Gastroesophageal sphincter (tissue), 4 donors: ENCODE results near the gene PCYT1A. TPM values are rescaled to one million over a fixed set of nuclear protein-coding genes. Genes with fewer than 3 reads are reported as not detected.

ENCODE experiments used
- ATAC-seq: fragments of 150-250 bp; one replicate; pipeline ENCODE4 v1.9.1; 2016; ENCODE audit warnings: mild to moderate bottlenecking, moderate library complexity
- H3K27ac ChIP-seq, 4 donors: fragments of 200-600 bp; sonication (generic) in 3 of 4; 1 replicate in 3 of 4; 2 replicates in 1 of 4; pipeline ENCODE4 v1.5.1; 2016 to 2019
- H3K27me3 ChIP-seq: fragments of 200-600 bp; sonication (generic); one replicate; pipeline ENCODE4 v1.5.1; 2019
- H3K36me3 ChIP-seq, 2 donors: fragments of 200-600 bp; sonication (generic); one replicate each; pipeline ENCODE4 v1.5.1; 2019; ENCODE audit warnings: control low read depth in 1 of 2
- H3K4me1 ChIP-seq, 3 donors: fragments of 200-600 bp; sonication (generic); 1 replicate in 2 of 3; 2 replicates in 1 of 3; pipeline ENCODE4 v1.5.1; 2016 to 2019; ENCODE audit warnings: control low read depth in 2 of 3
- H3K4me3 ChIP-seq, 2 donors: fragments of 200-600 bp; sonication (generic); one replicate each; pipeline ENCODE4 v1.5.1; 2019; ENCODE audit warnings: mild to moderate bottlenecking in 1 of 2, moderate library complexity in 1 of 2
- H3K9me3 ChIP-seq, 3 donors: fragments of 200-600 bp; sonication (generic); one replicate each; pipeline ENCODE4 v1.5.1; 2017 to 2019; ENCODE audit warnings: control low read depth in 2 of 3
- EP300 ChIP-seq: sonication (generic); formaldehyde crosslinking; IDR thresholded peaks from one replicate; pipeline ENCODE4 v1.6.1; 2017; ENCODE audit warnings: antibody characterized with exemption, mild to moderate bottlenecking
- POLR2A ChIP-seq, 2 donors: fragments of 450-650 bp; IDR thresholded peaks; one replicate each; pipeline ENCODE4 v1.6.1; 2017; ENCODE audit warnings: antibody characterized with exemption in 2 of 2, mild to moderate bottlenecking in 2 of 2, moderate library complexity in 1 of 2
- POLR2AphosphoS5 ChIP-seq: sonication (generic); formaldehyde crosslinking; IDR thresholded peaks from one replicate; pipeline ENCODE4 v1.6.1; 2017; ENCODE audit warnings: antibody characterized with exemption
- WGBS, 2 donors: methylation state at CpG; one replicate each; pipeline ENCODE4 v1.1.5; 2018; ENCODE audit warnings: low coverage in 1 of 2; 5-methylcytosine and 5-hydroxymethylcytosine counted together
- small RNA-seq, 4 donors: library from RNA; depleted of rRNA; stranded (forward); fragments of <200 nt; gene quantifications; one replicate each; pipeline ENCODE3, GENCODE V24; 2016
- total RNA-seq, 4 donors: library from RNA; depleted of rRNA; stranded (reverse); fragments of >200 nt; gene quantifications; one replicate each; pipeline ENCODE4 v1.1.0, GENCODE V29; 2016
- TF ChIP-seq, protein P1 (sequence below), 4 experiments: fragments of 200-600 bp in 2 of 4; fragments of 450-650 bp in 2 of 4; sonication (generic) in 1 of 4; IDR thresholded peaks; one replicate each; pipeline ENCODE4 v1.5.1; 2017 to 2019; ENCODE audit warnings: antibody characterized with exemption in 4 of 4, mild to moderate bottlenecking in 2 of 4, moderate library complexity in 2 of 4

The PCYT1A gene
- total RNA-seq, 4 donors from 2014 or later, result 60.3 to 92.6 (median 81.0) TPM

GRCh38 chr3:196181127-196181546, 106.4 kb downstream of the PCYT1A start:
- WGBS, 2 donors, result 74 to 96% methylated on average over 6 to 8 of the region's 10 CpGs
- no peak for ATAC-seq
- no peak for TF ChIP-seq POLR2A (IDR thresholded peaks at IDR 0.05)
- no peak for TF ChIP-seq EP300
- no peak for TF ChIP-seq POLR2AphosphoS5
- TF ChIP-seq, protein P1, sequence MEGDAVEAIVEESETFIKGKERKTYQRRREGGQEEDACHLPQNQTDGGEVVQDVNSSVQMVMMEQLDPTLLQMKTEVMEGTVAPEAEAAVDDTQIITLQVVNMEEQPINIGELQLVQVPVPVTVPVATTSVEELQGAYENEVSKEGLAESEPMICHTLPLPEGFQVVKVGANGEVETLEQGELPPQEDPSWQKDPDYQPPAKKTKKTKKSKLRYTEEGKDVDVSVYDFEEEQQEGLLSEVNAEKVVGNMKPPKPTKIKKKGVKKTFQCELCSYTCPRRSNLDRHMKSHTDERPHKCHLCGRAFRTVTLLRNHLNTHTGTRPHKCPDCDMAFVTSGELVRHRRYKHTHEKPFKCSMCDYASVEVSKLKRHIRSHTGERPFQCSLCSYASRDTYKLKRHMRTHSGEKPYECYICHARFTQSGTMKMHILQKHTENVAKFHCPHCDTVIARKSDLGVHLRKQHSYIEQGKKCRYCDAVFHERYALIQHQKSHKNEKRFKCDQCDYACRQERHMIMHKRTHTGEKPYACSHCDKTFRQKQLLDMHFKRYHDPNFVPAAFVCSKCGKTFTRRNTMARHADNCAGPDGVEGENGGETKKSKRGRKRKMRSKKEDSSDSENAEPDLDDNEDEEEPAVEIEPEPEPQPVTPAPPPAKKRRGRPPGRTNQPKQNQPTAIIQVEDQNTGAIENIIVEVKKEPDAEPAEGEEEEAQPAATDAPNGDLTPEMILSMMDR (IDR thresholded peaks at IDR 0.05), result no peak
- H3K9me3 ChIP-seq, result no peaks in the 10 kb centered on the region
- no peaks in the 10 kb centered on the region for H3K27me3 ChIP-seq
- no peaks in the 10 kb centered on the region for H3K4me1 ChIP-seq
- H3K27ac ChIP-seq, result no peak overlapping the region
- H3K4me3 ChIP-seq, result no peak overlapping the region
- no peaks in the 10 kb centered on the region for H3K36me3 ChIP-seq

DNA sequence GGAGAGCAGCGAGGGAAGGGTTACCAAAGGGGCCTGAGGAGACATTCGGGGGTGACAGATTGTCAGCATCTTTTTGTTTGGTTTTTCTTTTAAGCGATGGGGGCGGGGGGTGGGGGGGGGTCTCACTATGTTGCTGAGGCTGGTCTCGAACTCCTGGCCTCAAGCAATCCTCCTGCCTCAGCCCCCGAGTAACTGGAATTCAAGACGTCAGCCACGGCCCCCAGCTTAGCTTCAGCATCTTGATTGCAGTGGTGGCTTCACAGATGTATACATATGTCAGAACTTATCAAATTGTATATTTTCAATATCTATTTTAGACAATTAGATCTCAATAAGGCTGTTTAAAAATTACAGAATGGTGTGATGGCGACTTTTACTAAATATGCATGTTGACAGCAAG, 107.2 kb downstream of the PCYT1A start:
- ATAC-seq, result no peak
- TF ChIP-seq POLR2AphosphoS5 (no peak), POLR2A (IDR thresholded peaks at IDR 0.05) (no peak), EP300 (no peak)
- TF ChIP-seq, protein P1 (IDR thresholded peaks at IDR 0.05), result no peak
- no peaks in the 10 kb centered on the region for H3K27me3 ChIP-seq
- no peaks in the 10 kb centered on the region for H3K4me1 ChIP-seq
- WGBS, 2 donors, result 71 to 87% methylated on average over 5 to 6 of the region's 9 CpGs
- H3K27ac ChIP-seq, result no peak overlapping the region
- H3K4me3 ChIP-seq, result no peak overlapping the region
- H3K9me3 ChIP-seq, result no peaks in the 10 kb centered on the region
- H3K36me3 ChIP-seq, result no peaks in the 10 kb centered on the region

Small RNAs within 50 kb of the gene (small RNA-seq; reads per million reads assigned to genes)
- 0 reads per million in 4 donors for gene AC069257.2
- 0 reads per million in 4 donors for gene RF00019

Other genes with a start within 250 kb of the PCYT1A start
- 10 to 100 TPM; 60.1 to 81.1 (median 69.6) TPM for gene TFRC, start 205.6 kb downstream of the PCYT1A start, total RNA-seq
- not detected for gene ZDHHC19, start 76.3 kb downstream of the PCYT1A start, total RNA-seq
- gene SLC51A, start 71.2 kb downstream of the PCYT1A start, total RNA-seq, result not detected
- 10 to 100 TPM in 3 of 4 donors, 1 to 10 TPM in 1; 9.2 to 18.7 (median 10.8) TPM for gene DYNLT2B, start 30.5 kb upstream of the PCYT1A start, total RNA-seq
- 1 to 10 TPM in 1 of 4 donors, under 1 TPM in 1, not detected in 2; 0.35 to 2.6 TPM for gene TM4SF19, start 50.7 kb upstream of the PCYT1A start, total RNA-seq
- 10 to 100 TPM; 17.1 to 24.1 (median 22.0) TPM for gene UBXN7, start 144.7 kb upstream of the PCYT1A start, total RNA-seq
- 10 to 100 TPM; 19.4 to 26.0 (median 23.7) TPM for gene RNF168, start 216.0 kb upstream of the PCYT1A start, total RNA-seq
- not detected for gene SMCO1, start 227.6 kb upstream of the PCYT1A start, total RNA-seq